Esophagus mucosa (tissue), 1 donor: Measurements from ENCODE around the gene TEX264. TPM values are rescaled to one million over a fixed set of nuclear protein-coding genes. Genes with fewer than 3 reads are reported as not detected.

Source experiments
- ATAC-seq: fragments of 200-7000 bp; cut with Tn5 transposase; one replicate; pipeline ENCODE4 v1.9.1; 2020
- total RNA-seq: library from RNA; stranded (reverse); gene quantifications from one replicate; pipeline ENCODE4 v1.2.4, GENCODE V29; 2023
- donor health status: DM: yes; HTN: yes; CAD: no.

TEX264 gene
- total RNA-seq, 1 donor from 2014 or later: 32.8 TPM

GRCh38 chr3:51675201-51675611, 4.2 kb downstream of the TEX264 start:
- peak; percentile 67 for ATAC-seq

DNA sequence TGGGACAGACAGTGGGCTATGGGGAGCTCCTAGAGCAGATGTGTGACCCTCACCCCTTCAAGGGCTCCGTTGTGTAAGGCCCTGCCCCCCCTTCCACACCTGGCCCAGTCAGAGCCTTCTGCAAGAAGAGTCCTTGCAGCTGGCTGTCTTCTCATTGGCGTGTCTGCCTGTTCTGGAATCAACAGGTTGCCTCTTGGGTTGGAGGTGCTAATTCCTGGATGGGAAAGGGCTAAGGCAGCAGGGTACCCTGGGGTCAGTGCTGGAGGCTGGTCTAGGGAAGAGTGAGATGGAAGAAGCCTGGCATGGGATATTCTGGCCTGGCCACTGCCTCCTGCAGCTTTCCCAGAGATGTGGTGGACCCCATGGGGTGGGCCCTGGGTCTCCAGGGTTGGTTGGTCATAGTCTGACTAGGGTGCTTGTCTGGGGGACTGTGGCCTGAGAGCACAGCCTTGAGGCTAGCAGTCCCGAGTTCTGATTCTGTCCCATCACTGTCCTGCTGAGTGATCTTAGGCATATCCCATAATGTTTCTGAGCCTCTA, 5.1 kb downstream of the TEX264 start:
- no peak for ATAC-seq

- no peak for ATAC-seq
Observed at GRCh38 chr3:51677358-51677757, 6.3 kb downstream of the TEX264 start.

DNA sequence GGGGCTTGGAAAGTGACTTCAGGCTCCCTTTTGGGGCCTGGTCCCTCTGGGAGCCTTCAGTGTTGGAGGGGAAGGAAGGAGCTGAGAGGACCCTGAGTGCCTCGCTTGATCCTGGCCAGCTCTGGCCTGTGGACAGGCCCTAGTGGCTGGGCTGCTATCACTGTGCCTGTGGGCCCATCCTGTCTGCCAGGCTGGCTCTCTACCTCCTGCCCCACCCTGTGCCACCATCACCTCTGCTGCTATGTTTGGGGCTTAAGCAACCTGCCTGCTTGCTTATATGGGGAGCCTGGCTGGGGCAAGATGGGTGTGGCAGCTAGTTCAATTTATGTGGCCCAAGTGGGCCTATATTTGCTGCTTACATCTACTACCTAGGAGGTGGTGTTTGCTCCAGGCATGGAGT, 7.1 kb downstream of the TEX264 start:
- no peak for ATAC-seq

DNA sequence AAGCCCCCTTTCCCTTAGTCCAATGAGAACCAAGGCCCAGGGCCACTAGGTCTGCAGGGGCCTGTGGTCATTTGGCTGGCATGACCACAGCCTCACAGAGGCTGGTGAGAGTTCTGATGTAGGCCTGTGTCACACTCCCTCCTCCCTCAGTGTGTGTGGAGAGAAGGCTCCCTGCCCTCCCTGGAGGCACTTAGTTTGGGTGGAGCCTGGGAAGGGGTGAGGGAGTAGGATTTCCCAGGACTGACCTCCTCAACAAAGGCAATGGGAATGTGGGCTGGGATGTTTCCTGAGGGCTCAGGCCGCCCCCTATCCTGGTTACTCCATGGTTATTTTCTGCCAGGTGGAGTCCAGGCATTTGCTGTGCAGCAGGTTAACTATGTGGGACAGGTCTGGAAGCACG, 7.6 kb downstream of the TEX264 start:
- ATAC-seq: no peak

- no peak for ATAC-seq
Observed at GRCh38 chr3:51679318-51679717, 8.3 kb downstream of the TEX264 start.

DNA sequence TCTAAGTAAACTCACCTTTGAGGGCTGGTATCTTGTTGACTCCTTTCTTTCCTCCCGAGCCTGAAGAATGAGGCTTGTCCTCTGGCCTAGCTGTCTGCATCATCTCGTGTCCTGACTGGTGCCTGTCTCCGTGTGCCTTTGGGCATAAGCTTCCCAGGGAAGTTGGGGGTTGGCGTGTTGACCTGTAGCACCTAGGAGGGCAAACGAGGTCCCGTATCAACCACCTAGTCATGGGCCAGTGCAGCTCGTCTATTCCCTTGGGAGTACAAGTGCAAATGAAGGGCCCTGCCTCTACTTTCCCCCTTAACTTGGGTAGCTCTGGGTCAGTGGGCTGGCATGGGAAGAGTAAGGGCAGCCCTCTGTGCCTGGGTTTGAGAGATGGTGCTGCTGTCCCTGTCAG, 8.7 kb downstream of the TEX264 start:
- no peak for ATAC-seq

- ATAC-seq: no peak
Observed at GRCh38 chr3:51680196-51680595, 9.1 kb downstream of the TEX264 start.

- ATAC-seq: no peak
Observed at GRCh38 chr3:51680663-51681230, 9.7 kb downstream of the TEX264 start.

DNA sequence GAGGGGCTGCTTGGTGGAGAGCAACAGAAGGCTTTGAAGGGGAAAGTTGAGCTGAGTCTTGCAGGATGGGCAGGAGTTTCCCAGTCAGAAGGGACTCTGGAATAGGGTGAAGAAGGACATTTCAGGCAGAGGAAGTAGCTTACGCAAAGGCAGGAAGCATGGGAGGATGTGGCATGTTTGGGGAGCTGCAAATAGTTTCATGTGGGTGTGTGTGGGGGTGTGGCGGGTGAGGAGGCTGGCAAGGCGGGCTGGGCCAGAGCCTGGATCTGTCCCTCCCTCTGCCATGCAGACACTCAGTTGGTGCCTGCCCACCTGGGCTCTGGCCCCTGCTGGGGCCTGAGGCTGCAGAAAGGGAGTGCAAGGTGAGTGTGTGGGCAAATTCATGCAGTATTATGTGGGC, 10.4 kb downstream of the TEX264 start:
- ATAC-seq: peak; percentile 78

- ATAC-seq: peak; percentile 83
Observed at GRCh38 chr3:51682079-51682478, 11.0 kb downstream of the TEX264 start.

GRCh38 chr3:51682526-51682925, 11.5 kb downstream of the TEX264 start:
- ATAC-seq: no peak

- no peak for ATAC-seq
Observed at GRCh38 chr3:51683566-51683965, 12.5 kb downstream of the TEX264 start.

- peak; percentile 19 for ATAC-seq
Observed at GRCh38 chr3:51684971-51685751, 14.1 kb downstream of the TEX264 start.

DNA sequence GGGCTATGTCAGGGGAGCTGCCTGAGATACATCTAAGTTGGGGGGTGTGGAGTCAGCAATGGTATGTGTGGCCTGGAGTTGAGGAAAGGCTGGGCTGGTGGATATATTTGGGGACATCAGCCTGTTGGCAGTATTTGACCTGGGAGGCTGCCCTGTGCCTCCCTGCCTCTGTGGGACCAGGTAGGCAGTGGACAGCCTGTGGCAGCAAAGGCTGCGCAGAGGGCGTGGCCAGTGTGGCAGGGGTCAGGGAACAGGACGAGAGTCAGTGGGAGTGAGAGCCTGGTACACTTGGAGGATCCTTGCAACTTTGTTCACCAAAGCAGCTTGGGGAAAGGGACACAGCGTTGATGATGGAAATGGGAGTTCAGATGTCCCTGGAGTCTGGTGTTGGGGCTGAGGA, 15.0 kb downstream of the TEX264 start:
- no peak for ATAC-seq

GRCh38 chr3:51686512-51687215, 15.6 kb downstream of the TEX264 start:
- peak; percentile 38 for ATAC-seq

GRCh38 chr3:51687431-51688205, 16.6 kb downstream of the TEX264 start:
- ATAC-seq: no peak

DNA sequence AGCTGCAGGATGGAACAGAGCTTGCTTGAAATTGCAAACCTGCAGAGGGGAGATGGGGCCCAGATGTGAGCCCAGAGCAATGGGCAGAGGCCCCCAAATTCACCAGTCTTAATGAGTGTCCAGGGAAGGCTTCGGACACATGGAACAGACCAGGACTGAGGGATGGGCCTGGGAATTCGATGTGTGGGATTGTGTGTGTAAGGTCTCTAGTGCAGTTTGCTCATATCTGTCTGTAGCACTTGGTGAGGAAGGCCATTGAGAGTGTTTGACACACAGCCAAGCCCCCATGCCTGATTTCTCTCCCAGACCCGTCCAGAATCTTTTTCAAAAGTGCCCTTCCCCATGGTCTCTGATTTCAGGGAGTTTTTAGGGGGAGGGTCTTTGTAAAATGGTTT, 17.2 kb downstream of the TEX264 start:
- no peak for ATAC-seq

GRCh38 chr3:51691021-51691420, 20.0 kb downstream of the TEX264 start:
- ATAC-seq: no peak

GRCh38 chr3:51691949-51692348, 20.9 kb downstream of the TEX264 start:
- no peak for ATAC-seq

DNA sequence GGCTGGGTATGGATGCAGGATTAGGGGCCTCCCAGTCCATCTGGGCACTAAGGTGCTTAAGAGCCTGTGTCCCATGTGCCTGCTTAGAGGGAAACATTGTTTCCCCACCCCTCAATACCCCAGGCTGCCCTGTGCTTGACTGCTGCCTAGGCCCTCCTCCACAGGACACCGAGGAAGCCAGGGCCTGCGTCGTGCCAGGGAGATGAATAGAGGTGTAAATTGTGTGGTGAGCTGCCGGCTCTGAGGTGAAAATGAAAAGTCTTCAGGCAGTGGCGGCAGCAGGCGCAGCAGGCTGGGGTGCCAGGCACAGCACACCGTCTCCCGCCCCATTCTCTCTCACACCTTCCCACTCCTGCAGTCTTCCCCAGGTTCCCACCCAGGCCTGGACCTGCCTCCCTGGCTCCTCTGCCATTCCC, 21.9 kb downstream of the TEX264 start:
- no peak for ATAC-seq

DNA sequence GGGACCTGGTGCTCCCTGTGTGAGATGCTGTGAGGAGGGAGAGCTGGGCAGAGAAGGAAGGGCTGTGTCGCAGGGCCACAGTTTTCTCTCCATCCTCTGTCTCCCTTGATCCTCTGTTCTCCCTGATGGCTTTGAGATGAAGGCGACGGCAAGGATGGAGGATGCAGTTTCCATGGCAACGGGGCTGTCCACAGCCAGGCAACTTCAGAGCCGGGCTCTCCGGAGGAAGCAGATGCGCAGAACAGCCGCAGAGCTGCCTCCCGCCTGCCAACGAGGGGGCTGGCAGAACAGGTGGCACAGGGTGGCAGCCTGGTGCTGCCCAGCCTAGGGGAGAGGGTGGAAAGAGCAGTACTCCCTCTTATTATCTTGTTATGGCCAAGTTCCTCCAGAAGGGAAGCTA, 25.9 kb downstream of the TEX264 start:
- ATAC-seq: no peak

DNA sequence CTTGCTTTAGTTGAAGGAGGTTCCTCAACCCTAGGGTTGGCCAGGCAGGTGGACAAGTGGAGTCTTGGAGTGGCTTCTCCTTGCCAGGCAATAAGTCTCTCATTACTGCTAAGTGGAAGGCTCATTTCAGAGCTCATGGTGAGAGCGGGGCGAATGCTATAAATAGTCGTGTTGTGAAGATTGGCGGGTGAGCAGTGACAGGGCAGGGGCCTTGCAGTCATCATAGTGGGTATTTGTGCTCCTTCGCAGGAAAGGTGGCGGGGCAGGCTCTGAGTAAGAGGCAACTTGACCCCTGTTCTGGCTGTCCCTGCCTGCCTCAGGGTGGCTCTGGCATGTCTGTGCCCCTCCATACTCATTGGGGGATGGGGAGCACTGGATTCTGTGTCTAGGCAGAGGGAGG, 27.2 kb downstream of the TEX264 start:
- no peak for ATAC-seq
